Endometrial microvascular endothelial cells (primary cell): ENCODE results near the gene IL25. TPM values are rescaled to one million over a fixed set of nuclear protein-coding genes. Genes with fewer than 3 reads are reported as not detected.

ENCODE experiments used
- in situ Hi-C: cut with HindIII; loops from 2 replicates; pipeline ENCODE4 v1.10.0; 2017; ENCODE audit warnings: low sequenced_read_pairs, low pct_unique_long_range_greater_than_20kb; ENCODE audit errors: inconsistent ontology term
- total RNA-seq: library from RNA; depleted of rRNA; stranded (reverse); fragments of >200 nt; gene quantifications from one replicate; pipeline ENCODE4 v1.2.3, GENCODE V29; 2015; ENCODE audit errors: inconsistent ontology term

Gene IL25
- total RNA-seq, 1 donor from 2014 or later, result not detected

GRCh38 chr14:23366426-23366921 is 6.1 kb upstream of the IL25 start:
- in situ Hi-C loops, result no loop called here

- in situ Hi-C loops, result no loop called here
Observed at GRCh38 chr14:23370221-23370620, 2.4 kb upstream of the IL25 start.

- in situ Hi-C loops, result no loop called here
Observed at GRCh38 chr14:23371865-23372264, 744 bp upstream of the IL25 start.

- in situ Hi-C loops, result no loop called here
Observed at GRCh38 chr14:23373041-23373440, 432 bp downstream of the IL25 start.

- in situ Hi-C loops, result no loop called here
Observed at GRCh38 chr14:23375527-23376251, 3.1 kb downstream of the IL25 start.

GRCh38 chr14:23376482-23377197 is 4.0 kb downstream of the IL25 start, which contains the start of gene CMTM5:
Gene CMTM5, plus strand, starts transcription at chr14:23377046. Its CDS starts 206 bp downstream, at chr14:23377252.
- in situ Hi-C loops, result no loop called here

GRCh38 chr14:23377198-23377550 is 4.6 kb downstream of the IL25 start:
- in situ Hi-C loops, result no loop called here

- in situ Hi-C loops, result no loop called here
Observed at GRCh38 chr14:23377573-23378563, 5.3 kb downstream of the IL25 start.

GRCh38 chr14:23378612-23379220 is 6.1 kb downstream of the IL25 start:
- in situ Hi-C loops, result no loop called here

GRCh38 chr14:23379366-23380196 is 7.0 kb downstream of the IL25 start:
- in situ Hi-C loops, result no loop called here

- in situ Hi-C loops, result no loop called here
Observed at GRCh38 chr14:23380197-23380914, 7.7 kb downstream of the IL25 start.

GRCh38 chr14:23380976-23381375 is 8.4 kb downstream of the IL25 start:
- in situ Hi-C loops, result no loop called here

GRCh38 chr14:23381871-23382270 is 9.3 kb downstream of the IL25 start:
- in situ Hi-C loops, result no loop called here

- in situ Hi-C loops, result no loop called here
Observed at GRCh38 chr14:23382276-23382675, 9.7 kb downstream of the IL25 start.

- in situ Hi-C loops, result no loop called here
Observed at GRCh38 chr14:23382731-23383440, 10.3 kb downstream of the IL25 start.

GRCh38 chr14:23384364-23385080 is 11.9 kb downstream of the IL25 start:
- in situ Hi-C loops, result no loop called here
